GM19193 (cell line): Measurements from ENCODE around the gene ZNF214.

Experiments
- POLR2A ChIP-seq: IDR thresholded peaks from 4 replicates; pipeline ENCODE4 v1.6.1; 2011; ENCODE audit not compliant: insufficient read depth, insufficient read length; ENCODE audit errors: extremely low read depth

The ZNF214 gene

DNA sequence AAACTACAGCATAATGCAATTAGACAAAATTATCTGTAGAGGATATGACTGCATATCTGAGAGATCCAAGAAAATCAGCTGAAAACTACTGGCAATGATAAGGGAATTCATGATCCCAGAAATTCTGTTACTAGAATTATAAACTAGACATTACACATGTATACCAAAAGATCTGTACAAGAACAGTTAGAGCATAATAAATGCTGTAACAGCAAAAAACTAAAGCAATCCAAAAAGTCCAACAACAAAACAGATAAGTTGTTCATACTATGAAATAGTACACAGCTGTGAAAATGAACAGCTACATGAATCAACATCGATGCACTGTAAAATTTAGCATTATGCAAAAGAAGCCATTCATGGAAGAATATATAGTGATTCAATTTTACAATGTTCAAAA, 6.0 kb downstream of the ZNF214 start:
- TF ChIP-seq POLR2A, result no peak

DNA sequence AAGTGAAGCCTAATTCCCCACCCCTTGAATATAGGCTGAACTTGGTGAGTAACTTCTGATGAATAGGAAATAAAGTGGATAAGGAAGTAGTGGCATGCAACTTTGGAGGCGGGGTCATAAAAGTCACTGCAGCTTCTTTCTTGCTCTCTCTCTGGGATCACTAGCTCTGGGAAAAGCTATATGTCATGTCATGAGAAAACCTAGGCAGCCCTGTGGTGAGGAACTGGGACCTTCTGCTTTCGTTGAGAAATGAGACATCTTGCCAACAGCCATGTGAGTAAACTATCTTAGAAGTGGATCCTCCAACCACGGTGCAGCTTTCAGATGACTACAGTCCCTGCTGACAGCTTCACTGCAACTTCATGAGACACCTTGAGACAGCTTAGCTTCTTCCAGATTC, 15.7 kb downstream of the ZNF214 start:
- no peak for TF ChIP-seq POLR2A

DNA sequence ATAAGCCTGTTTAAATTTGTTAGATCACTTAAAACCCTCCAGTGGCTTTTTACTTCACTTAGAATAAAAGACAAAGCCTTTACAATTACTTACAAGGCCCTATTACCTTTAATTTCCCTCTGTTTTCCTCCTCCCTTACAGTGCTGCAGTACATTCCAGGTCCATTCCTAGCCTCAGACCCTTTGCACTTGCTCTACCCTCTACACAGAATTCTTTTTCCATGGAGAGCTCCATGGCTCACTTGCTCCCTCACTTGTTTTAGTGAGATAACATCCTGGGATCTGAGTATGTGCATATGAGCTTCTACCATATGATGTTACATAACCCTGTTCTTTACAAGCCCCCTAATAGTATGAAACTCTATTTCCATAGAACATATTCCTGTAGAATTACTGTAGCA, 24.4 kb downstream of the ZNF214 start:
- TF ChIP-seq POLR2A, result no peak

DNA sequence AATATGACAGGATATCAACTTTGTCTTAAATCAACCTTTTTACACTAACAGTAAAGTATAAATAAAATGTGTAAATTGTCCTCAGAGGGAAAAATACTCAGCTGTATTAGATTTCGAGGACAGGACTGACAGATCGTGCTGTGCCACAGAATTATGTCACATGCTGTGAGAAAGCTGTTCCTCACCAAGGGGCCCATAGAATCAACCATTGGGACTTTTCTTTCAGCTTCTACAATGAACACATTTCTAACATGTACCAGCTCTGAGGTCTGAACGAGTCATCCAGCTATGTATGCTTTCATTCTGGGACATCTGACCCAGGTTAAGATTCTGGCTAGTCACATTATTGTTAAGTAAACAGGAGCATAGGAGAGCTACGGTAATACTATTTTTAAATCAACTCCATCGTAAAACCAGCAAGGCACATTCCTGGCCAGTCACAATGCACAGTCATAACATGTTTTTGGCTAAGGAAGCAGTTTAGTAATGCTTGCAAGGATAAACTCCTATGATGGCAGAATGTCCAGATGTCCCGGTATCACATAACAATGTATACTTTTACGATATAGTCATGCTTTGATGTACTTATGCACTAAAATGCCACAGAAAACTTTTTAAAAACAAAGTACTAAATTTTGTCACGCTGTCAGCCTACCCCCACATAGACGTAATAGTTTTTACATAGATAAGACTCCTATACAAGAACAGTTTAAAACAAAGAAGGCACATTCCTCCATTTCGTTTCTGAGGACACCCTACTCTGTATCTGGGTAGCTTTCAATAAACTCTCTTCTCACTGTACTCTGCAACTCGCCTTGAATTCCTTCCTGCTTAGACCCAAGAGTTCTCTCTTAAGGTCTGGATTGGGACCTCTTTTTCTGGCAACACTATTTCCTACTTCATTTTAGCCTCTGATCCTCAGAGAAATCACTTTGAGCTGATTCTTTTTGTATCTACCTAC, 27.4 kb downstream of the ZNF214 start:
- no peak for TF ChIP-seq POLR2A

DNA sequence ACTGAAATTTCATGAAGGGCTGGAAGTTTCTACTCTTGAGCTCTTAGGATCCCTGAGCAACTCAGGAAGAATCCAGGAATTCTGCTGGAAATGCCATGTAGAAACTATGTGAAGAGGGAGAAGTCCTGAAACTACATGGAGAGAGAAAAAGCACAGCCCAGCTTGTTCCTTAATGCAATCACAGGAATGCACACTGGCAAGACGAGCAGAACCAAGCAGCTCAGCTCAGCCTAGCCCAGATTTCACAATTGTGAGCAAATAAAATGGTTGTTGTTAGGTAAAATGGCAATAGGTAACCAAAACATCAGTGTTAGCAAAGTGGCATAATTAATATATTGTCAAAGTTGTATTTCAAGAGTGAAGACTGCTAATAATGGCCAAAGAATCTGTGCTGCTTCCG, 28.1 kb downstream of the ZNF214 start:
- TF ChIP-seq POLR2A, result no peak

DNA sequence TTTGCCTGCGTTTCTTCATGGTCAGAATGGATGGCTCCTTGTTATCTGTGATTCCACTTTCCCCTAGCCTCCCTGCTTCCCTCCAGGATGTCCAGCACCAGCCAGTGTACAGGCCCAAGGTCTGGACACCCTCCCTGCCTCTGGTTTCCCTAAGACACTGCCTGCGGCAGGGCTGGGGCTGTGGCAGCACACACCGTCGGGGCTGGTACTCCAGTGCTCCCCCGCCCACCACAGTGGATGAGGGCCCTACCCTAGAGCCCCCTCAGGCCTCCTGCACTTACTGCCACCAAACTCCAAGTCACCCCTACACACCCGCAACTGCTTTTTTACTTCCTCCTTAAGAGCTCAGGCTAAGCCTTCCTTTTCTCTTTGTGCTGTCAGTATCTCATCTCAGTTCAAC, 28.9 kb downstream of the ZNF214 start:
- no peak for TF ChIP-seq POLR2A

DNA sequence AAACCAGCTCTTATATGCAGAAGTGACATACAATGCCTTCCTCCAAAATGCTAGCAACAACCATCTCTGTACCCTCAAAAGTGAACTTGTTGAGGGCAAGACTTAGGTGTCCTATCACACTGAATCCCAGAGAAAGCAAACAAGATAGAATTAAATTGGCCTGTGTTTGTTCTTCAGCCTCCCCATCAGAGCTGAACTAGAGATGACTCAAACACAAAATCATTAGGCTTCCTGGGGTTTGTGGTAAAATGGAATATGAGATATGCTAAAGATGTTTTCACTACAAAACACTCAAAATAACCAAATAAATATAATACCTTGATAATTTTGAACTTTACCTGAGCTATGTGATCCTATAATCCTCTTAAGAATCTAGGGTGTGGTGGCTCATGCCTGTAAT, 31.6 kb downstream of the ZNF214 start:
- TF ChIP-seq POLR2A, result no peak

DNA sequence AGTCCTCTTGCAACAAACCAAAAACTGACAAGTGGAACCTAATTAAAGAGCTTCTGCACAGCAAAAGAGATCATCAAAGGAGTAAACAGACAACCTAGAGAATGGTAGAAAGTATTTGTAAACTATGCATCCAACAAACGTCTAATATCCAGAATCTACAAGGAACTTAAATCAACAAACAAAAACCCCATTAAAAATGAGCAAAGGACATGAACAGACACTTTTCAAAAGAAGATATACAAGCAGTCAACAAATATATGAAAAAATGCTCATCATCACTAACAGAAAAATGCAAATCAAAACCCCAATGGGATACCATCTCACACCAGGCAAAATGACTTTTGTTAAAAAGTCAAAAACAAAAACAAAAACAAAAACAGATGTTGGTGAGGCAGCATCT, 33.7 kb downstream of the ZNF214 start:
- no peak for TF ChIP-seq POLR2A

DNA sequence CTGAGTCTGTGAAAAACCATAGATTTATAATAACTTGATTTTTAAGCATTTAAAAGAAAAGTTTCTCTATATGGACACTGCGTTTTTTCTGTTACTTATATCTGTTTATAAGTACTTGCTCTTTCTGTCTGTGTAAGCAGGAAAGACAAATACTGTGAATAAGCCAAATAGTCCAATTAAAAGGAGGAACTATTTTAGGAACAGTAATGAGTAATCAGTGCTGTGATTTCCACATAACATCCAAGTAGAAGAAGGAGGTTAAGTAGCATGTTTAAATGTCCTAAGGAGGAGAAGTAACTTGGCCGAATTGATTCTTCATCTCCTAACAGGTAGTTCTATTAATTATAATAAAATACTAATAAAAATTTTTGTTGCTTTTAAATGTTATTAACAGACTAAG, 40.8 kb downstream of the ZNF214 start:
- no peak for TF ChIP-seq POLR2A

DNA sequence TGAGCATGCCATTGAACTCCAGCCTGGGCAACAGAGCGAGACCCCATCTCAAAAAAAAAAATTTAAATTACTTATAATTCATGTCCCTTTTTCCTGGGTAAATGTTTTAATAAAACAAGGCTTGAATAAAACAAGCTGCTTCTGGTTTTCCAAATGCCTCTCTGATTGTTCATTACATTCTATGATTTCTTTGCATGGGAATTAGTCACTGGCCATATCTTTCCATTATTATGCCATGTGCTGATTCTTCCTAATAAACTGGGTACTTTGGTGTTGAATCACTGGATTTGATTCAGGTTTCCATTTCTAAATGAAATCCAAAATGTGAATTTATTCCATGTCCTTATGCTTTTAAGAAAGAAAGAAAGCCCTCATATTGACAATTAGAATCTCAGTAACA, 51.3 kb downstream of the ZNF214 start:
- no peak for TF ChIP-seq POLR2A

DNA sequence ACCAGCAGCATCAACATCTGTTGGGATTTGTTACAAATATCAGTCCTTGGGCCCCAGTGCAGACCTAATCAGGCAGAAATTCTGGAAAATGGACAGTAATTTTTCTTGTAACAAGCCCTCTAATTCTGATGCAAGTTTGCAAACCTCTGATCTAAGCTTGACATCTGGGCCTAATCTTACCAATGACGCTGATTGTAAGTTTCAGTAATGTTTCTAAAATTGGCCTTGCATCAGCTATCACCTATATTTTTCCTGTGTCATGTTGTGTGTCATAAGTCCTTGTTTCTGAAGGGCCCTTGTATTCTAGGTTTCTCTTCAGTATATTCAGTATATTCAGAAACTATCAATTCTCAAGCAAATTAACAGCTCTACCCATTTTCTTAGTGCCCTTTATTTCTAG, 57.5 kb downstream of the ZNF214 start:
- TF ChIP-seq POLR2A, result no peak

DNA sequence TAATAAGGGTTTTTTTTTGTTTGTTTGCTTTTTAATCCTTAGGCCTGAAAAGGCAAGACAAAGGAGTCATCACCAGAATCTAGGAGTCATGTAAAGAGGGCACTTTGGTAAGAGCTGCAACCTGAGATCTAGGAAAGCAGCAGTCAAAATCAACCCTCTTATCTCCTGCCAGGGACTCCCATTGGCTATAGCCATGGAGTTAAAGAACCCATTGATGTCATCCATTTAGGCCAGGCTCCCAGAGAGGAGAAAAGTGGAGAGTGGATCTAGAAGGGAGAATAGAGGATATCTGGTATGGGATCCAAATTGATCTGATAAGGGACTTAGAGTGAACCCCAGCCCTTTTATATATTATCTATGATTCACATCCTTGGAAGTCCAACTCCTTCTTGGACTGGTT, 58.0 kb downstream of the ZNF214 start:
- TF ChIP-seq POLR2A, result no peak
